BJ (cell line): ENCODE results near the gene CCDC179. TPM values are rescaled to one million over a fixed set of nuclear protein-coding genes. Genes with fewer than 3 reads are reported as not detected.

Experiments
- CTCF ChIA-PET: fragments of 350-600 bp; formaldehyde crosslinking; extraction: SDS; loops from one replicate; lab custom pipeline; 2021; ENCODE audit warnings: antibody characterized with exemption, inconsistent platforms; lab: Yijun Ruan, JAX
- POLR2A ChIA-PET: fragments of 300-600 bp; sonication (Branson Sonifier 250); formaldehyde crosslinking; extraction: SDS; loops from one replicate; lab custom pipeline; 2021; ENCODE audit warnings: antibody characterized with exemption; lab: Charles Lee
- DNase-seq: peaks from one replicate; pipeline ENCODE4 v3.0.0-alpha.2; 2011; ENCODE audit warnings: low read depth
- H3K27me3 ChIP-seq: 2 replicates; pipeline ENCODE4 v1.6.0; 2011; ENCODE audit warnings: low read length; ENCODE audit not compliant: control insufficient read depth, insufficient read depth
- H3K36me3 ChIP-seq: 2 replicates; pipeline ENCODE4 v1.5.1; 2011; ENCODE audit warnings: low read length; ENCODE audit not compliant: control insufficient read depth, insufficient read depth
- H3K4me3 ChIP-seq: 2 replicates; pipeline ENCODE4 v1.5.1; 2011; ENCODE audit warnings: low read depth, mild to moderate bottlenecking, control low read depth, low read length
- CTCF ChIP-seq: IDR thresholded peaks from 2 replicates; pipeline ENCODE4 v1.5.1; 2011; ENCODE audit warnings: low read depth, mild to moderate bottlenecking, control low read depth, inconsistent platforms, low read length, moderate library complexity; ENCODE audit not compliant: insufficient read depth
- polyA plus RNA-seq: library from polyadenylated mRNA; depleted of rRNA; stranded (reverse); fragments of >200 nt; gene quantifications from 2 replicates; pipeline ENCODE4 v1.2.3, GENCODE V29; 2011

CCDC179 gene
- polyA plus RNA-seq, 1 experiment = not detected

GRCh38 chr11:22832315-22833015 lies 27.8 kb downstream of the CCDC179 start:
- ChIA-PET CTCF (no interaction called here), POLR2A (no interaction called here)
- no peak for TF ChIP-seq CTCF

GRCh38 chr11:22830082-22830414 lies 30.2 kb downstream of the CCDC179 start:
- peak overlapping the region; percentile 99 for H3K4me3 ChIP-seq
- H3K36me3 ChIP-seq = no peaks in the 10 kb centered on the region
- ChIA-PET POLR2A (no interaction called here), CTCF (interaction anchor here (0.5 to 1.6 kb wide), 2 partner anchors 15 to 896 kb away, joined by 3 to 4 read pairs; no protein-coding TSS in a partner anchor)
- no peak for TF ChIP-seq CTCF
- no peak for DNase-seq
- no peaks in the 10 kb centered on the region for H3K27me3 ChIP-seq

More at GRCh38 chr11:22832315-22833015, 27.8 kb downstream of the CCDC179 start:
- no peak overlapping the region for H3K4me3 ChIP-seq
- H3K27me3 ChIP-seq = no peaks in the 10 kb centered on the region
- no peaks in the 10 kb centered on the region for H3K36me3 ChIP-seq
- no peak for DNase-seq

- no peaks in the 10 kb centered on the region for H3K36me3 ChIP-seq
- peak; percentile 83 for TF ChIP-seq CTCF
- peak; percentile 14 for DNase-seq
- POLR2A ChIA-PET = no interaction called here
- peak within 1 kb of the TSS; percentile 99 for H3K4me3 ChIP-seq
- H3K27me3 ChIP-seq = no peaks in the 10 kb centered on the region
- CTCF ChIA-PET = interaction anchor here (1.0 to 1.8 kb wide), 4 partner anchors 9 to 42 kb away, joined by 3 to 5 read pairs (median 4); no protein-coding TSS in a partner anchor
Measured at GRCh38 chr11:22829231-22830081, 30.8 kb downstream of the CCDC179 start, which contains the start of gene SVIP. Gene SVIP (minus strand): TSS chr11:22829801. CDS start chr11:22829748, 53 bp downstream.

GRCh38 chr11:22828373-22828772 lies 31.9 kb downstream of the CCDC179 start:
- ChIA-PET CTCF (interaction anchor here (1.2 to 1.8 kb wide), 3 partner anchors 8 to 41 kb away, joined by 4 to 5 read pairs (median 4); no protein-coding TSS in a partner anchor), POLR2A (no interaction called here)
- TF ChIP-seq CTCF = no peak

GRCh38 chr11:22822203-22822602 lies 38.1 kb downstream of the CCDC179 start:
- CTCF ChIA-PET = interaction anchor here (1.5 kb wide), 1 partner anchor 35 kb away, joined by 3 read pairs; no protein-coding TSS in a partner anchor

More at GRCh38 chr11:22828373-22828772, 31.9 kb downstream of the CCDC179 start:
- no peak for DNase-seq
- H3K27me3 ChIP-seq = no peaks in the 10 kb centered on the region
- H3K4me3 ChIP-seq = no peak overlapping the region; the same call in 1 of the 2 replicates
- H3K36me3 ChIP-seq = no peaks in the 10 kb centered on the region

More at GRCh38 chr11:22822203-22822602, 38.1 kb downstream of the CCDC179 start:
- DNase-seq = no peak
- no peak for TF ChIP-seq CTCF
- H3K27me3 ChIP-seq = no peaks in the 10 kb centered on the region
- no peaks in the 10 kb centered on the region; the same call in 1 of the 2 replicates for H3K36me3 ChIP-seq
- POLR2A ChIA-PET = no interaction called here
- no peak overlapping the region for H3K4me3 ChIP-seq
